Central memory CD8-positive, alpha-beta T cell (primary cell): ENCODE measurements around the gene CLEC12A.
"Not testable (repeated sequence)": the region's sequence is repeated elsewhere in the genome, so short reads cannot be mapped to it uniquely, and the experiment has no call there.

Experiments used
- ATAC-seq: fragments of 150-1000 bp; cut with Tn5 transposase; replicated peaks from 2 replicates; pipeline ENCODE4 v1.10.0; 2022; ENCODE audit warnings: mild to moderate bottlenecking, moderate FRiP score, moderate number of reproducible peaks; ENCODE audit not compliant: poor library complexity, severe bottlenecking; ENCODE audit errors: extremely low read depth
- DNase-seq, 2 donors: peaks; one replicate each; pipeline ENCODE4 v3.0.0; 2021; ENCODE audit warnings: low spot score in 2 of 2
- H3K27ac Mint-ChIP-seq: one replicate; pipeline ENCODE4 v1.8.0; 2022; ENCODE audit warnings: low read depth, mild to moderate bottlenecking, moderate library complexity, mixed read lengths
- H3K27me3 Mint-ChIP-seq: one replicate; pipeline ENCODE4 v1.8.0; 2022; ENCODE audit warnings: mixed read lengths
- H3K36me3 Mint-ChIP-seq: one replicate; pipeline ENCODE4 v1.8.0; 2022; ENCODE audit warnings: mild to moderate bottlenecking, moderate library complexity, mixed read lengths; ENCODE audit not compliant: insufficient read depth
- H3K4me1 Mint-ChIP-seq: one replicate; pipeline ENCODE4 v1.8.0; 2022; ENCODE audit warnings: mixed read lengths
- H3K4me3 Mint-ChIP-seq: one replicate; pipeline ENCODE4 v1.8.0; 2022; ENCODE audit warnings: mild to moderate bottlenecking, moderate library complexity, mixed read lengths
- H3K9me3 Mint-ChIP-seq: one replicate; pipeline ENCODE4 v1.8.0; 2022; ENCODE audit warnings: mixed read lengths

CLEC12A gene

GRCh38 chr12:9944391-9944790, 26.8 kb upstream of the CLEC12A start:
- Mint-ChIP-seq H3K27me3 (peaks cover 20% of the 10 kb centered on the region), H3K36me3 (peaks cover 2% of the 10 kb centered on the region), H3K27ac (no peak overlapping the region), H3K4me1 (peaks cover 28% of the 10 kb centered on the region), H3K4me3 (no peak overlapping the region), H3K9me3 (no peaks in the 10 kb centered on the region)
- no peak for DNase-seq
- ATAC-seq, result no peak

- H3K27ac Mint-ChIP-seq, result peak overlapping the region; percentile 33
- DNase-seq, result no peak
- no peak overlapping the region for H3K4me3 Mint-ChIP-seq
- H3K27me3 Mint-ChIP-seq, result no peaks in the 10 kb centered on the region
- no peak for ATAC-seq
- peaks cover 2% of the 10 kb centered on the region for H3K36me3 Mint-ChIP-seq
- H3K4me1 Mint-ChIP-seq, result peaks cover 47% of the 10 kb centered on the region
- H3K9me3 Mint-ChIP-seq, result no peaks in the 10 kb centered on the region
These were observed 23.5 kb upstream of the CLEC12A start for GRCh38 chr12:9947674-9948073.

- H3K4me3 Mint-ChIP-seq, result no peak overlapping the region
- H3K4me1 Mint-ChIP-seq, result peaks cover 42% of the 10 kb centered on the region
- H3K27me3 Mint-ChIP-seq, result no peaks in the 10 kb centered on the region
- ATAC-seq (peak; percentile 69), DNase-seq (no peak)
- H3K27ac Mint-ChIP-seq, result no peak overlapping the region
- peaks cover 2% of the 10 kb centered on the region for H3K36me3 Mint-ChIP-seq
- H3K9me3 Mint-ChIP-seq, result no peaks in the 10 kb centered on the region
These were observed 22.5 kb upstream of the CLEC12A start for GRCh38 chr12:9948606-9949296.

- H3K36me3 Mint-ChIP-seq, result peaks cover 2% of the 10 kb centered on the region
- no peaks in the 10 kb centered on the region for H3K27me3 Mint-ChIP-seq
- H3K9me3 Mint-ChIP-seq, result no peaks in the 10 kb centered on the region
- DNase-seq, result peak; percentile 22 to 30
- peak; percentile 92 for ATAC-seq
- peaks cover 36% of the 10 kb centered on the region for H3K4me1 Mint-ChIP-seq
- peak overlapping the region; percentile 39 for H3K4me3 Mint-ChIP-seq
- peak overlapping the region; percentile 69 for H3K27ac Mint-ChIP-seq
These were observed 20.1 kb upstream of the CLEC12A start for GRCh38 chr12:9951026-9951675.

GRCh38 chr12:9952954-9953729, 18.1 kb upstream of the CLEC12A start:
- H3K4me3 Mint-ChIP-seq, H3K36me3 Mint-ChIP-seq, H3K27ac Mint-ChIP-seq, ATAC-seq, H3K9me3 Mint-ChIP-seq, H3K27me3 Mint-ChIP-seq, DNase-seq: not testable (repeated sequence)
- H3K4me1 Mint-ChIP-seq, result peaks cover 45% of the 10 kb centered on the region

GRCh38 chr12:9957834-9958233, 13.4 kb upstream of the CLEC12A start:
- no peak overlapping the region for H3K4me3 Mint-ChIP-seq
- peaks cover 26% of the 10 kb centered on the region for H3K4me1 Mint-ChIP-seq
- ATAC-seq, result no peak
- no peaks in the 10 kb centered on the region for H3K27me3 Mint-ChIP-seq
- H3K9me3 Mint-ChIP-seq, result no peaks in the 10 kb centered on the region
- no peak for DNase-seq
- no peak overlapping the region for H3K27ac Mint-ChIP-seq
- H3K36me3 Mint-ChIP-seq, result no peaks in the 10 kb centered on the region

GRCh38 chr12:9960590-9960989, 10.6 kb upstream of the CLEC12A start:
- H3K36me3 Mint-ChIP-seq, result no peaks in the 10 kb centered on the region
- H3K27me3 Mint-ChIP-seq, result no peaks in the 10 kb centered on the region
- H3K9me3 Mint-ChIP-seq, result no peaks in the 10 kb centered on the region
- peaks cover 26% of the 10 kb centered on the region for H3K4me1 Mint-ChIP-seq
- DNase-seq (no peak), ATAC-seq (no peak)
- no peak overlapping the region for H3K4me3 Mint-ChIP-seq
- no peak overlapping the region for H3K27ac Mint-ChIP-seq

GRCh38 chr12:9961106-9961505, 10.1 kb upstream of the CLEC12A start:
- Mint-ChIP-seq H3K4me3 (no peak overlapping the region), H3K27ac (no peak overlapping the region)

GRCh38 chr12:9961901-9962300, 9.3 kb upstream of the CLEC12A start:
- Mint-ChIP-seq H3K27me3 (no peaks in the 10 kb centered on the region), H3K27ac (no peak overlapping the region), H3K4me1 (peaks cover 23% of the 10 kb centered on the region), H3K9me3 (no peaks in the 10 kb centered on the region), H3K36me3 (no peaks in the 10 kb centered on the region), H3K4me3 (no peak overlapping the region)
- DNase-seq (no peak), ATAC-seq (no peak)

More at GRCh38 chr12:9961106-9961505, 10.1 kb upstream of the CLEC12A start:
- H3K4me1 Mint-ChIP-seq, result peaks cover 26% of the 10 kb centered on the region
- DNase-seq (no peak), ATAC-seq (peak; percentile 19)
- H3K36me3 Mint-ChIP-seq, result no peaks in the 10 kb centered on the region
- no peaks in the 10 kb centered on the region for H3K9me3 Mint-ChIP-seq
- no peaks in the 10 kb centered on the region for H3K27me3 Mint-ChIP-seq

- no peak overlapping the region for H3K4me3 Mint-ChIP-seq
- ATAC-seq, result no peak
- H3K27me3 Mint-ChIP-seq, result peaks cover 13% of the 10 kb centered on the region
- no peaks in the 10 kb centered on the region for H3K9me3 Mint-ChIP-seq
- no peak for DNase-seq
- H3K27ac Mint-ChIP-seq, result no peak overlapping the region
- no peaks in the 10 kb centered on the region for H3K36me3 Mint-ChIP-seq
- no peaks in the 10 kb centered on the region for H3K4me1 Mint-ChIP-seq
These were observed 1.5 kb upstream of the CLEC12A start for GRCh38 chr12:9969673-9970072.

- H3K9me3 Mint-ChIP-seq, result no peaks in the 10 kb centered on the region
- no peaks in the 10 kb centered on the region for H3K4me1 Mint-ChIP-seq
- ATAC-seq (no peak), DNase-seq (no peak)
- H3K4me3 Mint-ChIP-seq, result no peak overlapping the region
- H3K27ac Mint-ChIP-seq, result no peak overlapping the region
- no peaks in the 10 kb centered on the region for H3K36me3 Mint-ChIP-seq
- H3K27me3 Mint-ChIP-seq, result peaks cover 25% of the 10 kb centered on the region
These were observed 2.7 kb downstream of the CLEC12A start for GRCh38 chr12:9973949-9974348.

- not testable (repeated sequence) for H3K27ac Mint-ChIP-seq, DNase-seq, H3K9me3 Mint-ChIP-seq, H3K36me3 Mint-ChIP-seq, ATAC-seq, H3K4me1 Mint-ChIP-seq, H3K4me3 Mint-ChIP-seq
- H3K27me3 Mint-ChIP-seq, result peaks cover 31% of the 10 kb centered on the region
These were observed 3.5 kb downstream of the CLEC12A start for GRCh38 chr12:9974731-9975130.

- peaks cover 40% of the 10 kb centered on the region for H3K27me3 Mint-ChIP-seq
- H3K4me1 Mint-ChIP-seq, result no peaks in the 10 kb centered on the region
- H3K27ac Mint-ChIP-seq, result no peak overlapping the region
- ATAC-seq (no peak), DNase-seq (no peak)
- H3K9me3 Mint-ChIP-seq, result no peaks in the 10 kb centered on the region
- no peak overlapping the region for H3K4me3 Mint-ChIP-seq
- no peaks in the 10 kb centered on the region for H3K36me3 Mint-ChIP-seq
These were observed 4.4 kb downstream of the CLEC12A start for GRCh38 chr12:9975614-9976013.
